Skin of body (tissue), 2 donors: ENCODE results near the gene SHC3. TPM values are rescaled to one million over a fixed set of nuclear protein-coding genes. Genes with fewer than 3 reads are reported as not detected.

ENCODE experiments used
- DNase-seq: peaks from one replicate; lab custom pipeline; 2025; lab: John Stamatoyannopoulos, UW
- total RNA-seq: library from RNA; depleted of rRNA; stranded (reverse); fragments of >200 nt; gene quantifications from one replicate; pipeline ENCODE4 v1.2.3, GENCODE V29; 2014

The SHC3 gene
- total RNA-seq, 1 donor from 2014 or later: 0.79 TPM

GRCh38 chr9:89025553-89025952 is 153.1 kb downstream of the SHC3 start:
- DNase-seq: no peak

- DNase-seq: no peak
These were observed 153.9 kb downstream of the SHC3 start for GRCh38 chr9:89024727-89025126.

GRCh38 chr9:89023740-89024139 is 154.9 kb downstream of the SHC3 start:
- no peak for DNase-seq

GRCh38 chr9:89022902-89023301 is 155.7 kb downstream of the SHC3 start:
- DNase-seq: no peak

- DNase-seq: no peak
These were observed 156.4 kb downstream of the SHC3 start for GRCh38 chr9:89022001-89022759.

- no peak for DNase-seq
These were observed 157.3 kb downstream of the SHC3 start for GRCh38 chr9:89021154-89021803.

- no peak for DNase-seq
These were observed 157.9 kb downstream of the SHC3 start for GRCh38 chr9:89020754-89021153.

GRCh38 chr9:89015336-89015735 is 163.3 kb downstream of the SHC3 start:
- DNase-seq: no peak

- DNase-seq: no peak
These were observed 164.5 kb downstream of the SHC3 start for GRCh38 chr9:89014153-89014552.

GRCh38 chr9:89013660-89014059 is 165.0 kb downstream of the SHC3 start:
- no peak for DNase-seq

- DNase-seq: no peak
These were observed 166.2 kb downstream of the SHC3 start for GRCh38 chr9:89012294-89013042.

- DNase-seq: no peak
These were observed 166.9 kb downstream of the SHC3 start for GRCh38 chr9:89011683-89012082.

- DNase-seq: no peak
These were observed 168.0 kb downstream of the SHC3 start for GRCh38 chr9:89010526-89011111.

GRCh38 chr9:89010056-89010455 is 168.6 kb downstream of the SHC3 start:
- DNase-seq: no peak

- DNase-seq: no peak
These were observed 169.1 kb downstream of the SHC3 start for GRCh38 chr9:89009546-89009840.

GRCh38 chr9:89008744-89009545 is 169.7 kb downstream of the SHC3 start:
- no peak for DNase-seq

GRCh38 chr9:89008055-89008743 is 170.4 kb downstream of the SHC3 start:
- no peak for DNase-seq

GRCh38 chr9:89006996-89007967 is 171.3 kb downstream of the SHC3 start:
- no peak for DNase-seq

- DNase-seq: no peak
These were observed 172.4 kb downstream of the SHC3 start for GRCh38 chr9:89006267-89006666.

GRCh38 chr9:89005323-89005722 is 173.3 kb downstream of the SHC3 start:
- DNase-seq: no peak
